Keratinocyte (primary cell): ENCODE results near the gene HLA-DRB1. TPM values are rescaled to one million over a fixed set of nuclear protein-coding genes. Genes with fewer than 3 reads are reported as not detected.

Experiments used
- DNase-seq: peaks from one replicate; pipeline ENCODE4 v3.0.0-alpha.2; 2011; ENCODE audit warnings: low read depth, missing footprints, low spot score
- FAIRE-seq: peaks from 2 replicates; lab custom pipeline; 2011; peaks lifted over from hg19 to GRCh38; lab: Jason Lieb, UNC
- H2AFZ ChIP-seq: 2 replicates; pipeline ENCODE4 v1.6.0; 2012; ENCODE audit warnings: low read length, control low read depth, inconsistent platforms; ENCODE audit not compliant: control insufficient read depth
- H3K27ac ChIP-seq: 2 replicates; pipeline ENCODE4 v1.5.1; 2011; ENCODE audit warnings: low read length; ENCODE audit not compliant: control insufficient read depth, insufficient read depth
- H3K27me3 ChIP-seq: 3 replicates; pipeline ENCODE4 v1.6.0; 2011; ENCODE audit warnings: low read length; ENCODE audit not compliant: control insufficient read depth, insufficient read depth; ENCODE audit errors: extremely low read depth
- H3K36me3 ChIP-seq, 2 experiments: 2 replicates in 1 of 2; 3 replicates in 1 of 2; pipeline ENCODE4 v1.5.1; 2011; ENCODE audit warnings: low read length in 2 of 2, mild to moderate bottlenecking in 1 of 2; ENCODE audit not compliant: control insufficient read depth in 2 of 2, insufficient read depth in 2 of 2; ENCODE audit errors: extremely low read depth in 1 of 2
- H3K4me1 ChIP-seq: 3 replicates; pipeline ENCODE4 v1.5.1; 2011; ENCODE audit warnings: low read length; ENCODE audit not compliant: control insufficient read depth, insufficient read depth; ENCODE audit errors: extremely low read depth
- H3K4me2 ChIP-seq: 3 replicates; pipeline ENCODE4 v1.6.0; 2011; ENCODE audit warnings: low read depth, low read length; ENCODE audit not compliant: control insufficient read depth, insufficient read depth; ENCODE audit errors: extremely low read depth
- H3K4me3 ChIP-seq, 3 experiments: fragments of 200-600 bp in 1 of 3; sonication (generic) in 1 of 3; 2 replicates in 2 of 3; 3 replicates in 1 of 3; pipeline ENCODE4 v1.5.1; 2011 to 2016; ENCODE audit warnings: low read length in 3 of 3, mild to moderate bottlenecking in 3 of 3, control low read depth in 2 of 3, inconsistent platforms in 1 of 3, low read depth in 1 of 3, mixed read lengths in 1 of 3, mixed run types in 1 of 3, moderate library complexity in 1 of 3; ENCODE audit not compliant: control insufficient read depth in 2 of 3, insufficient read depth in 2 of 3; ENCODE audit errors: extremely low read depth in 1 of 3
- H3K79me2 ChIP-seq: 2 replicates; pipeline ENCODE4 v1.6.0; 2012; ENCODE audit warnings: low read length; ENCODE audit not compliant: control insufficient read depth, insufficient read depth
- H3K9ac ChIP-seq: 3 replicates; pipeline ENCODE4 v1.6.0; 2011; ENCODE audit warnings: low read length; ENCODE audit not compliant: control insufficient read depth, insufficient read depth; ENCODE audit errors: extremely low read depth
- H3K9me1 ChIP-seq: 3 replicates; pipeline ENCODE4 v1.6.0; 2011; ENCODE audit warnings: low read length; ENCODE audit not compliant: control insufficient read depth, insufficient read depth; ENCODE audit errors: extremely low read depth
- H3K9me3 ChIP-seq: 2 replicates; pipeline ENCODE4 v1.5.1; 2012; ENCODE audit warnings: low read depth, low read length; ENCODE audit not compliant: control insufficient read depth
- H4K20me1 ChIP-seq: 3 replicates; pipeline ENCODE4 v1.6.0; 2011; ENCODE audit warnings: low read length; ENCODE audit not compliant: control insufficient read depth, insufficient read depth; ENCODE audit errors: extremely low read depth
- EZH2 ChIP-seq: IDR thresholded peaks from one replicate; pipeline ENCODE4 v1.6.1; 2012; ENCODE audit warnings: inconsistent platforms, mild to moderate bottlenecking, low read length, moderate library complexity
- dilution Hi-C: fragments of 300-500 bp; cut with MboI; formaldehyde crosslinking; loops from one replicate; pipeline ENCODE4 v1.7.0; 2020; ENCODE audit warnings: low sequenced_read_pairs; ENCODE audit not compliant: extremely low pct_ligation_motif_present
- polyA plus RNA-seq, 5 experiments: library from polyadenylated mRNA; depleted of rRNA in 3 of 5; stranded (reverse) in 3 of 5; stranded (forward) in 1 of 5; unstranded in 1 of 5; fragments of >200 nt; gene quantifications; 1 replicate in 1 of 5; 2 replicates in 3 of 5; 3 replicates in 1 of 5; pipeline versions ENCODE4 v1.2.1 to v1.2.3, GENCODE V29; 2011 to 2012; ENCODE audit warnings: missing spikeins in 2 of 5, low read depth in 1 of 5, low replicate concordance in 1 of 5
- TF ChIP-seq, protein P1 (sequence below), 3 experiments: IDR thresholded peaks in 1 of 3; conservative IDR thresholded peaks in 1 of 3; optimal IDR thresholded peaks in 1 of 3; 2 replicates in 2 of 3; 3 replicates in 1 of 3; pipeline versions ENCODE3 to v1.5.1; 2011; ENCODE audit warnings: low read length in 3 of 3, mild to moderate bottlenecking in 3 of 3, moderate library complexity in 2 of 3, control low read depth in 1 of 3, inconsistent platforms in 1 of 3; ENCODE audit not compliant: insufficient read depth in 2 of 3; ENCODE audit errors: extremely low read depth in 1 of 3

HLA-DRB1 gene
- polyA plus RNA-seq, 1 donor (not counting 4 experiments of a cell fraction or from before 2014, with no cell fraction given) = 0.12 TPM

DNA sequence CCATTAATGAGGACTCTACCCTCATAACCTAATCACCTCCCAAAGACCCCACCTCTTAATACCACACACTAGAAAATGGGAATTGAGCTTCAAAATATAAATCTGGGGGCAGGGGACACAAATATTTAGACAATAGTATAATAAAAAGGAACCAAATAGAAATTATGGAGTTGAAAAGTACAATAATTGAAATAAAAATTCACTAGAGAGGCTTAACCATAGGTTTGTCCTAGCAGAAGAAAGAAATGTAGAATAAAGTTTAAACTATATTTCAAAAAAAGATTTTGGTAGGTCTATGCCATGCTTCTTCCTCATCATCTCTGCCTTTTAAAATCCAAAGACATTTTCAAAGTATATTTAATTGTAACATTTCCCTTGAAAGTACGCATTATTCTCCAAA is 28.1 kb upstream of the HLA-DRB1 start:
- TF ChIP-seq, protein P1, sequence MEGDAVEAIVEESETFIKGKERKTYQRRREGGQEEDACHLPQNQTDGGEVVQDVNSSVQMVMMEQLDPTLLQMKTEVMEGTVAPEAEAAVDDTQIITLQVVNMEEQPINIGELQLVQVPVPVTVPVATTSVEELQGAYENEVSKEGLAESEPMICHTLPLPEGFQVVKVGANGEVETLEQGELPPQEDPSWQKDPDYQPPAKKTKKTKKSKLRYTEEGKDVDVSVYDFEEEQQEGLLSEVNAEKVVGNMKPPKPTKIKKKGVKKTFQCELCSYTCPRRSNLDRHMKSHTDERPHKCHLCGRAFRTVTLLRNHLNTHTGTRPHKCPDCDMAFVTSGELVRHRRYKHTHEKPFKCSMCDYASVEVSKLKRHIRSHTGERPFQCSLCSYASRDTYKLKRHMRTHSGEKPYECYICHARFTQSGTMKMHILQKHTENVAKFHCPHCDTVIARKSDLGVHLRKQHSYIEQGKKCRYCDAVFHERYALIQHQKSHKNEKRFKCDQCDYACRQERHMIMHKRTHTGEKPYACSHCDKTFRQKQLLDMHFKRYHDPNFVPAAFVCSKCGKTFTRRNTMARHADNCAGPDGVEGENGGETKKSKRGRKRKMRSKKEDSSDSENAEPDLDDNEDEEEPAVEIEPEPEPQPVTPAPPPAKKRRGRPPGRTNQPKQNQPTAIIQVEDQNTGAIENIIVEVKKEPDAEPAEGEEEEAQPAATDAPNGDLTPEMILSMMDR (optimal IDR thresholded peaks at IDR 0.05 in 1 of 3, IDR thresholded peaks at IDR 0.05 in 1 of 3, conservative IDR thresholded peaks at IDR 0.05 in 1 of 3; ENCODE audit: extremely low read depth in 1 of 3, insufficient read depth in 2 of 3, low read length in 3 of 3) = no peak
- TF ChIP-seq EZH2 = no peak
- dilution Hi-C loops = no loop called here
- DNase-seq (no peak), FAIRE-seq (no peak)
- Histone ChIP-seq H3K27me3 (no peaks in the 10 kb centered on the region), H3K27ac (no peak overlapping the region), H3K9me3 (no peaks in the 10 kb centered on the region), H2AFZ (no peak overlapping the region), H3K4me3 (no peak overlapping the region), H3K4me2 (no peak overlapping the region), H3K9ac (no peak overlapping the region), H4K20me1 (no peaks in the 10 kb centered on the region), H3K4me1 (peaks cover 4% of the 10 kb centered on the region), H3K9me1 (no peaks in the 10 kb centered on the region), H3K79me2 (no peaks in the 10 kb centered on the region), H3K36me3 (no peaks in the 10 kb centered on the region)

DNA sequence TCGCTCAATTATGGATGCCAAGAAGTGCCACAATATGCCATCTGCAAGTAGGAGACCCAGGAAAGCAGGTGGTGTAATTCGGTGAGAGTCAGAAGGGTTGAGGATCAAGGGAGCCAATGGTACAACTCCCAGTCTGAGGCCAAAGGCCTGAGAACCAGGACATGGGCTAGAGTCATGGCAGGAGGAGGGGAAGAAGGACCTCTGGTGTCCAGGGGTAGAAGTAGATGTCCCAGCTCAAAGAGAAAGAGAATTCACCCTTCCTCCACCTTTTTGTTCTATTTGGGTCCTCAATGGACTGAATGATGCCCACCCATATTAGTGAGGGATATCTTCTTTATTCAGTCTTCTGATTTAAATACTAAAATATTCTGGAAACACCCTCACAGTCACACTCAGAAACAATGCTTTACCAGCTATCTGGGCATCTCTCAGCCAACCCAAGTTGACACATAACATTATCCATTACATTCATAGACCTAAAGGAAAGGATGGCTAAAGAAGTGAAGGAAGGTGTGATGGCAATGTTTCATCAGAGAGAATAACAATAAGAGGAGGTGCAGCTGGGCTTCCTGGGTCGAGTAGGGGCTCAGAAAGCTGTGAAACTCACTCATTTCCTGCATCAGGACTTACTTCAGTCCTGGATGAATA is 26.4 kb upstream of the HLA-DRB1 start:
- no peak overlapping the region for H2AFZ ChIP-seq
- no peak overlapping the region for H3K27ac ChIP-seq
- FAIRE-seq (no peak), DNase-seq (no peak)
- H3K4me1 ChIP-seq = no peaks in the 10 kb centered on the region
- H3K79me2 ChIP-seq = no peaks in the 10 kb centered on the region
- no peaks in the 10 kb centered on the region for H3K36me3 ChIP-seq
- H3K9ac ChIP-seq = no peak overlapping the region
- H3K27me3 ChIP-seq = no peaks in the 10 kb centered on the region
- H3K4me3 ChIP-seq = no peak overlapping the region
- no peaks in the 10 kb centered on the region for H4K20me1 ChIP-seq
- TF ChIP-seq EZH2 = no peak
- TF ChIP-seq, protein P1 (optimal IDR thresholded peaks at IDR 0.05 in 1 of 3, IDR thresholded peaks at IDR 0.05 in 1 of 3, conservative IDR thresholded peaks at IDR 0.05 in 1 of 3; ENCODE audit: extremely low read depth in 1 of 3, insufficient read depth in 2 of 3, low read length in 3 of 3) = no peak
- no peak overlapping the region for H3K4me2 ChIP-seq
- H3K9me3 ChIP-seq = no peaks in the 10 kb centered on the region
- H3K9me1 ChIP-seq = no peaks in the 10 kb centered on the region
- dilution Hi-C loops = no loop called here
